ENCODE measurements around the gene GALNT2. TPM values are rescaled to one million over a fixed set of nuclear protein-coding genes. Genes with fewer than 3 reads are reported as not detected.
A peak's percentile ranks its signal among the peaks of the same experiment; 100 is the strongest.

Gene GALNT2
- total and polyA plus RNA-seq, 8 donors, result 18.3 to 118 (median 57.3) TPM

- peaks cover 0 to 17% (median 0%) of the 10 kb centered on the region in 3 donors for H3K36me3 ChIP-seq
- intact Hi-C loops (cut with DNase I), result no loop called here
- no peak overlapping the region for H3K4me3 ChIP-seq
- no peaks in the 10 kb centered on the region for H3K9me3 ChIP-seq
- H3K27me3 ChIP-seq, result no peaks in the 10 kb centered on the region
- DNase-seq (peak in 1 of 6 donors; percentile 27), FAIRE-seq (no peak), ATAC-seq (no peak)
- 46 to 49% methylated on average over 14 of the region's 14 CpGs for WGBS, 2 donors
- H3K27ac ChIP-seq, result peak overlapping the region in 3 of 4 donors; percentile 19 to 54 (median 34)
- TF ChIP-seq CTCF (IDR thresholded peaks at IDR 0.05), result no peak
- peaks cover 0 to 22% (median 8%) of the 10 kb centered on the region in 3 donors for H3K4me1 ChIP-seq
These were observed 203.7 kb downstream of the GALNT2 start for GRCh38 chr1:230270559-230271281.

GRCh38 chr1:230271300-230272035 lies 204.4 kb downstream of the GALNT2 start:
- ATAC-seq (no peak), DNase-seq (peak in 1 of 6 donors; percentile 45), FAIRE-seq (no peak)
- intact Hi-C loops (cut with DNase I), result no loop called here
- peaks cover 0 to 22% (median 8%) of the 10 kb centered on the region in 3 donors for H3K4me1 ChIP-seq
- H3K36me3 ChIP-seq, result peaks cover 0 to 17% (median 0%) of the 10 kb centered on the region in 3 donors
- H3K4me3 ChIP-seq, result no peak overlapping the region
- no peaks in the 10 kb centered on the region for H3K27me3 ChIP-seq
- TF ChIP-seq CTCF (IDR thresholded peaks at IDR 0.05), result no peak
- H3K27ac ChIP-seq, result peak overlapping the region in 1 of 4 donors; percentile 54
- 87 to 90% methylated on average over 20 of the region's 20 CpGs for WGBS, 2 donors
- no peaks in the 10 kb centered on the region for H3K9me3 ChIP-seq

DNA sequence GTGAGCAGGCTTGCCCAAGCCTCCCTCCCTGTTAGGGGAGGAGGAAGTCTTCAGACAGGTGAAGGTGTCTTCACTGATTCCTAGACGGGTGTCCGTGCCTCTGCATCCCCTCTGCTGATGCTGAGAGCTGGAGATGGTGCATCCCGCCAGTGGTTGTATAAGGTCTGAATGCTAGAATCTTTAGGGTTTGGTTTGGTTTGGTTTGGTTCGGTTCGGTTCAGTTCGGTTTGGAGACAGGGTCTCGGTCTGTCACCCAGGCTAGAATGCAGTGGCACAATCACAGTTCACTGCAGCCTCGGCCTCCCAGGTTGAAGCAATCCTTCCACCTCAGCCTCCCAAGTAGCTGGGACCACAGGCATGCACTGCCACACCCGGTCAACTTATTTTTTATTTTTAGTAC lies 205.5 kb downstream of the GALNT2 start:
- peak in 1 of 6 donors; percentile 35 for DNase-seq

DNA sequence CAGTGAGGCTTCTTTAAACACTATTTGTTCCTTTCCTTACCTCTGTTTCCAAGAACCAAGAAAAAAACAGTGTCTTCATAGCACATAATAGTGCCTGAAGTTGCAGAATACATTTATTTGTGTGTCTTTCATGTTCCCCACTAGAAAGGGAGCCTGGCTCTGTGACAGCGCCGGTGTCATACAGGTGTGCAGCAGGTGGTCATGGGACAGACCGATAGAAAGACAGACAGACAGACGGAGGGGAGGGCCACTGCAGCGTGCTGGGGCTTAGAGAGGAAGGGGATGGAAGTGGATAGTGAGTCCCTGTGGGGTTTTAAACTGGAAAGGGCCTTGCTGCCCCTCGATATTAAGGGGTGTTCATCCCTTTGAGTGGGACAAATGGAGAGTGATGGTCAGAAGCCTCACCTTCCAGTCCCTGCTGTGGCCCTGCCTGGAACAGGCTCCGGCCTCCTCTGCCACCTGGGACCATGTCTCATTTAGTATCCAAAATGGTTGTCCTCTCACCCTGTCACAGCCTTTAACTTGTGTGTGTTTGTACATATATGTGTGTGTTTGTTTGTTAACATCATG lies 206.2 kb downstream of the GALNT2 start:
- no peak for TF ChIP-seq CTCF (IDR thresholded peaks at IDR 0.05)
- H3K4me3 ChIP-seq, result no peak overlapping the region
- FAIRE-seq, result no peak
- H3K36me3 ChIP-seq, result peaks cover 0 to 27% (median 0%) of the 10 kb centered on the region in 3 donors
- no peaks in the 10 kb centered on the region for H3K9me3 ChIP-seq
- H3K27ac ChIP-seq, result no peak overlapping the region
- intact Hi-C loops (cut with DNase I), result no loop called here
- peaks cover 0 to 14% (median 8%) of the 10 kb centered on the region in 3 donors for H3K4me1 ChIP-seq
- peak in 1 of 6 donors; percentile 40 for DNase-seq
- no peak for ATAC-seq
- no peaks in the 10 kb centered on the region for H3K27me3 ChIP-seq
- WGBS, 2 donors, result 64 to 74% methylated on average over 7 of the region's 7 CpGs

More for the DNA sequence above, 205.5 kb downstream of the GALNT2 start:
- Histone ChIP-seq H3K27ac (no peak overlapping the region), H3K9me3 (no peaks in the 10 kb centered on the region), H3K27me3 (no peaks in the 10 kb centered on the region), H3K4me3 (no peak overlapping the region), H3K36me3 (peaks cover 0 to 27% (median 0%) of the 10 kb centered on the region in 3 donors), H3K4me1 (peaks cover 0 to 15% (median 8%) of the 10 kb centered on the region in 3 donors)
- TF ChIP-seq CTCF (IDR thresholded peaks at IDR 0.05), result no peak
- FAIRE-seq, result no peak
- no peak for ATAC-seq
- WGBS, 2 donors, result 89 to 92% methylated on average over 9 of the region's 9 CpGs
- intact Hi-C loops (cut with DNase I), result no loop called here

Measured in pancreas (tissue), 10 donors.